Kidney epithelial cell (primary cell): ENCODE data around the gene NAPB. TPM values are rescaled to one million over a fixed set of nuclear protein-coding genes. Genes with fewer than 3 reads are reported as not detected.

Experiments
- DNase-seq: peaks from one replicate; pipeline ENCODE4 v3.0.0-alpha.2; 2010; ENCODE audit warnings: low read depth
- H3K27me3 ChIP-seq: 2 replicates; pipeline ENCODE4 v1.6.0; 2011; ENCODE audit warnings: low read length; ENCODE audit not compliant: control insufficient read depth, insufficient read depth
- H3K36me3 ChIP-seq: 2 replicates; pipeline ENCODE4 v1.5.1; 2011; ENCODE audit warnings: low read length; ENCODE audit not compliant: control insufficient read depth, insufficient read depth
- H3K4me3 ChIP-seq: 2 replicates; pipeline ENCODE4 v1.5.1; 2011; ENCODE audit warnings: low read depth, mild to moderate bottlenecking, control low read depth, low read length
- total RNA-seq: library from RNA; depleted of rRNA; stranded (reverse); fragments of >200 nt; gene quantifications from 2 replicates; pipeline ENCODE4 v1.2.3, GENCODE V29; 2015
- TF ChIP-seq, protein P1 (sequence below): IDR thresholded peaks from 2 replicates; pipeline ENCODE4 v1.5.1; 2011; ENCODE audit warnings: mild to moderate bottlenecking, moderate library complexity, low read length, control low read depth, inconsistent platforms; ENCODE audit not compliant: insufficient read depth, poor library complexity, severe bottlenecking

NAPB gene
- total RNA-seq, 1 donor from 2014 or later = 3.0 TPM

GRCh38 chr20:23334111-23334510, 87.2 kb downstream of the NAPB start:
- H3K27me3 ChIP-seq = no peaks in the 10 kb centered on the region
- no peak for DNase-seq
- TF ChIP-seq, protein P1, sequence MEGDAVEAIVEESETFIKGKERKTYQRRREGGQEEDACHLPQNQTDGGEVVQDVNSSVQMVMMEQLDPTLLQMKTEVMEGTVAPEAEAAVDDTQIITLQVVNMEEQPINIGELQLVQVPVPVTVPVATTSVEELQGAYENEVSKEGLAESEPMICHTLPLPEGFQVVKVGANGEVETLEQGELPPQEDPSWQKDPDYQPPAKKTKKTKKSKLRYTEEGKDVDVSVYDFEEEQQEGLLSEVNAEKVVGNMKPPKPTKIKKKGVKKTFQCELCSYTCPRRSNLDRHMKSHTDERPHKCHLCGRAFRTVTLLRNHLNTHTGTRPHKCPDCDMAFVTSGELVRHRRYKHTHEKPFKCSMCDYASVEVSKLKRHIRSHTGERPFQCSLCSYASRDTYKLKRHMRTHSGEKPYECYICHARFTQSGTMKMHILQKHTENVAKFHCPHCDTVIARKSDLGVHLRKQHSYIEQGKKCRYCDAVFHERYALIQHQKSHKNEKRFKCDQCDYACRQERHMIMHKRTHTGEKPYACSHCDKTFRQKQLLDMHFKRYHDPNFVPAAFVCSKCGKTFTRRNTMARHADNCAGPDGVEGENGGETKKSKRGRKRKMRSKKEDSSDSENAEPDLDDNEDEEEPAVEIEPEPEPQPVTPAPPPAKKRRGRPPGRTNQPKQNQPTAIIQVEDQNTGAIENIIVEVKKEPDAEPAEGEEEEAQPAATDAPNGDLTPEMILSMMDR = no peak
- H3K36me3 ChIP-seq = no peaks in the 10 kb centered on the region
- H3K4me3 ChIP-seq = no peak overlapping the region

DNA sequence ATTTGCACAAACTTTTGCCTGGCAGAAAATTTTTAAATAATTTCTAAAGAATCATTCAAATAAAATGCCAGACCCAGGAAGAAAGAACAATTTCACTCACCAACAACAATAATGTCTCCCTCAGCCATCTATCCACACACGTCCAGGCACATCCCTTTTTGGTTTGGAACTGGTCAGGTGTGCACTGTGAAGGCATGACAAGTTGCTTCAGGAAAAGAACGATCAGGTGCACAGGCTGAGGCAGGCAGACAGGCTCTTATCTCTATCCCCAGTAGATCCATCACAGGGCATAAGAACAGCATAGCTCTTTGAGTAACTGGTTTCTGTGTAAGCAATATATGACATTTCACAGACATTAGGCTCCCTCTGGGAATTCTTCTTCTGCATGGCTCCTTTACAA, 88.8 kb downstream of the NAPB start:
- Histone ChIP-seq H3K27me3 (no peaks in the 10 kb centered on the region), H3K4me3 (no peak overlapping the region), H3K36me3 (no peaks in the 10 kb centered on the region)
- no peak for DNase-seq
- TF ChIP-seq, protein P1 = no peak

GRCh38 chr20:23331450-23332350, 89.6 kb downstream of the NAPB start:
- H3K27me3 ChIP-seq = no peaks in the 10 kb centered on the region
- TF ChIP-seq, protein P1 = no peak
- DNase-seq = no peak
- no peaks in the 10 kb centered on the region for H3K36me3 ChIP-seq
- H3K4me3 ChIP-seq = no peak overlapping the region

DNA sequence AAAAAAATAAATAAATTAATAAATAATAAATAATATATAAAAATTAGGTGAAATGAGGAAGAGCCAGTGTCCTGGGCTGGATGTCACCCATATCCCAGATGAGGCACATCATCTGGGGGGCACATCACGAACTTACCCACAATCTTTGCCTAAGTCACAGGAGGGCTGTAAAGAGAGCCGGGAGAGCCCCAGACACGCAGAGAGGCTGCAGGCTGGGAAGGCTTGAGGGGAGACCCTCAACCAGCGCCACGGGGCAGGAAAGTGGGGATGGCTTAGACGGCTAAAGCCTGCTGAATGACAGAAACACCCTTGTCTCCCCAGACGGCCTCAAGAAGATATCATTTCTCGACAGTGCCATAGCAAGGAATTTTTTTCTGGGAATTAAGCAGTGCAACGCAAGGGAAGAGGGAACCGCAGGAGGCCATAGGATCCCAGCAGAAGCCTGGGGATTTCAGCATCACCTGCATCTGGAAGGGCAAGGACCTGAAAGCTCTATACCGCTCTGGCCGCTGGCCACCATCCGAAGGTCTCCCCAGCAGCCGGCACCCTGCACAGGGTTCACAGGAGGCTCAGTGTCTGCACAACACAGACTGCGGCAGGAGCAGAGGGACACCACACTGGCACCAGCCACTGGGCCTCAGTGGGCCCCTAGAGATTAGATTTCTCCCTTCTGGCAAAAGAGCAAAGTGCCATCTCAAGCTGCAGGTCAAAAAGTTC, 93.5 kb downstream of the NAPB start:
- no peak overlapping the region for H3K4me3 ChIP-seq
- H3K27me3 ChIP-seq = no peaks in the 10 kb centered on the region
- no peak for DNase-seq
- H3K36me3 ChIP-seq = no peaks in the 10 kb centered on the region
- TF ChIP-seq, protein P1 = no peak

DNA sequence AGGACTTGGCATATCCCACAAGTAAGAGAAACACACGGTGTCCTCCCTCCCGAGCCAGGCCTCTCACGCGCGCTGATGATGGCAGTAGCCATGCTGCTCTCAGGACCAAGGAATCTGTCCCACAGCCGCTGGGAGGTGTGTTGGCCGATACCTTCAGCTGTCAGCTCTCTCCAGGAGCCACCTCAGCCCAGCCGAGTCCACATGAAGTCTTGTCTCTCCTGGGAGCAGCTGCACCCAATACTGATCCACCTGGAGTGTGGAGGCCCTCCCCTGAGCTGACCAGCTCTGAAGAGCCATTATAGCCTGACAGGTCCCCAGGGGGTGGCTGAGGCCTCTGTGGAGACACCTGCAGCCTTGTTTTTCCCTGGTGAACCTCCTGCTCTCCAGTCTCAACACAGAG, 94.5 kb downstream of the NAPB start:
- TF ChIP-seq, protein P1 = no peak
- Histone ChIP-seq H3K27me3 (no peaks in the 10 kb centered on the region), H3K4me3 (no peak overlapping the region), H3K36me3 (no peaks in the 10 kb centered on the region)
- DNase-seq = no peak
